ENCODE measurements around the gene WDR33.

The WDR33 gene

GRCh38 chr2:127700527-127701192 is 110.3 kb downstream of the WDR33 start:
- peaks cover 28 to 30% of the 10 kb centered on the region in 2 experiments for H3K4me1 ChIP-seq (ENCODE audit: control insufficient read depth in 1 of 2, insufficient read depth in 1 of 2, low read depth in 1 of 2, low read length in 1 of 2)
- TF ChIP-seq, protein P1, sequence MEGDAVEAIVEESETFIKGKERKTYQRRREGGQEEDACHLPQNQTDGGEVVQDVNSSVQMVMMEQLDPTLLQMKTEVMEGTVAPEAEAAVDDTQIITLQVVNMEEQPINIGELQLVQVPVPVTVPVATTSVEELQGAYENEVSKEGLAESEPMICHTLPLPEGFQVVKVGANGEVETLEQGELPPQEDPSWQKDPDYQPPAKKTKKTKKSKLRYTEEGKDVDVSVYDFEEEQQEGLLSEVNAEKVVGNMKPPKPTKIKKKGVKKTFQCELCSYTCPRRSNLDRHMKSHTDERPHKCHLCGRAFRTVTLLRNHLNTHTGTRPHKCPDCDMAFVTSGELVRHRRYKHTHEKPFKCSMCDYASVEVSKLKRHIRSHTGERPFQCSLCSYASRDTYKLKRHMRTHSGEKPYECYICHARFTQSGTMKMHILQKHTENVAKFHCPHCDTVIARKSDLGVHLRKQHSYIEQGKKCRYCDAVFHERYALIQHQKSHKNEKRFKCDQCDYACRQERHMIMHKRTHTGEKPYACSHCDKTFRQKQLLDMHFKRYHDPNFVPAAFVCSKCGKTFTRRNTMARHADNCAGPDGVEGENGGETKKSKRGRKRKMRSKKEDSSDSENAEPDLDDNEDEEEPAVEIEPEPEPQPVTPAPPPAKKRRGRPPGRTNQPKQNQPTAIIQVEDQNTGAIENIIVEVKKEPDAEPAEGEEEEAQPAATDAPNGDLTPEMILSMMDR (IDR thresholded peaks at IDR 0.05): no peak
- H3K27ac ChIP-seq: peak overlapping the region; percentile 97
- H3K36me3 ChIP-seq: peaks cover 6% of the 10 kb centered on the region
- H3K4me3 ChIP-seq (ENCODE audit: low read depth in 1 of 2, low read length in 1 of 2): peak overlapping the region; percentile 61 to 84
- H3K9me3 ChIP-seq: no peaks in the 10 kb centered on the region
- H3K27me3 ChIP-seq: peaks cover 4% of the 10 kb centered on the region

DNA sequence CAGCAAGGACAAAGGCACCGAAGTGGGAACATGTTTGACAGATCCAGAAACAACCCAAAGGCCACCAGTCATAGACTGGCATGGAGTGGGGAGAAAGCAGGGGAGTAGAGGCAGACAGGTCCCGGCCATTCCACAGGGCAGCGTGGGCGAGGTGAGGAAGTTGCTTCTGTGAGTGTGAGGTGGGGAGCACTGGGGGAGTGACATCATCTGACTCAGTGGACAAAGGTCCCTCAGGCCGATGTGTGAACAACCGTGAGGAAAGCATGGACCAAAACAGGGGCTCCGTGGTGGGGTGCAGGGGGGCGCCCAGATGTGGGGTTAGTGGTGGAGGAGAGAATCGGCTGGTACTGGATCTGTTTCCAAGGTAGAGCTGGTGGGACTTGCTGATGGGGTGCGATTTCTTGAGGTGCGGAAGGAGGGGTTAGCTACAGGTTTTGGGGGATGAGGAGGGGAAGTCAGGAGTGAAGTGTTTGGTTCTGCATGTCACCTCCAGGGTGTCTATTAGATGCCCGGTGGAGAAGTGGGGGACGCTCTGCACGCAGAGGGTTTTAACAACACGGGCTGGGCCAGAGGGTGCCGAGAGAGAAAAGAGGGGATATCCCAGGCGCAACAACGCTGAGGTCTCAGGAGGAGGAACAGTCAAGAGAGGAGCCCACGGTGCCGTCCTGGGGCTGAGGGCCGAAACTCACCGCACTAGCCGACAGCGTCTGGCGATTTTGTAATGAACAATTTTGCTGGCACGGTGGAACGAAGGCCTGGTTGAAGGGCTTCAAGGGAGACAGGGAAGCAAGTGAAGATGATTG is 112.2 kb downstream of the WDR33 start:
- no peak overlapping the region for H3K4me3 ChIP-seq (ENCODE audit: low read depth in 1 of 2, low read length in 1 of 2)
- peaks cover 23 to 28% of the 10 kb centered on the region in 2 experiments for H3K4me1 ChIP-seq (ENCODE audit: control insufficient read depth in 1 of 2, insufficient read depth in 1 of 2, low read depth in 1 of 2, low read length in 1 of 2)
- H3K27ac ChIP-seq: no peak overlapping the region

GRCh38 chr2:127697482-127698180 is 113.3 kb downstream of the WDR33 start:
- peaks cover 12% of the 10 kb centered on the region for H3K27me3 ChIP-seq
- H3K27ac ChIP-seq: no peak overlapping the region
- H3K36me3 ChIP-seq: no peaks in the 10 kb centered on the region
- no peaks in the 10 kb centered on the region for H3K9me3 ChIP-seq
- no peak overlapping the region for H3K4me3 ChIP-seq (ENCODE audit: low read depth in 1 of 2, low read length in 1 of 2)
- TF ChIP-seq, protein P1 (IDR thresholded peaks at IDR 0.05): no peak
- H3K4me1 ChIP-seq (ENCODE audit: control insufficient read depth in 1 of 2, insufficient read depth in 1 of 2, low read depth in 1 of 2, low read length in 1 of 2): peaks cover 12 to 19% of the 10 kb centered on the region in 2 experiments

More for the DNA sequence above, 112.2 kb downstream of the WDR33 start:
- Histone ChIP-seq H3K27me3 (peaks cover 12% of the 10 kb centered on the region), H3K9me3 (no peaks in the 10 kb centered on the region), H3K36me3 (no peaks in the 10 kb centered on the region)
- TF ChIP-seq, protein P1 (IDR thresholded peaks at IDR 0.05): no peak

DNA sequence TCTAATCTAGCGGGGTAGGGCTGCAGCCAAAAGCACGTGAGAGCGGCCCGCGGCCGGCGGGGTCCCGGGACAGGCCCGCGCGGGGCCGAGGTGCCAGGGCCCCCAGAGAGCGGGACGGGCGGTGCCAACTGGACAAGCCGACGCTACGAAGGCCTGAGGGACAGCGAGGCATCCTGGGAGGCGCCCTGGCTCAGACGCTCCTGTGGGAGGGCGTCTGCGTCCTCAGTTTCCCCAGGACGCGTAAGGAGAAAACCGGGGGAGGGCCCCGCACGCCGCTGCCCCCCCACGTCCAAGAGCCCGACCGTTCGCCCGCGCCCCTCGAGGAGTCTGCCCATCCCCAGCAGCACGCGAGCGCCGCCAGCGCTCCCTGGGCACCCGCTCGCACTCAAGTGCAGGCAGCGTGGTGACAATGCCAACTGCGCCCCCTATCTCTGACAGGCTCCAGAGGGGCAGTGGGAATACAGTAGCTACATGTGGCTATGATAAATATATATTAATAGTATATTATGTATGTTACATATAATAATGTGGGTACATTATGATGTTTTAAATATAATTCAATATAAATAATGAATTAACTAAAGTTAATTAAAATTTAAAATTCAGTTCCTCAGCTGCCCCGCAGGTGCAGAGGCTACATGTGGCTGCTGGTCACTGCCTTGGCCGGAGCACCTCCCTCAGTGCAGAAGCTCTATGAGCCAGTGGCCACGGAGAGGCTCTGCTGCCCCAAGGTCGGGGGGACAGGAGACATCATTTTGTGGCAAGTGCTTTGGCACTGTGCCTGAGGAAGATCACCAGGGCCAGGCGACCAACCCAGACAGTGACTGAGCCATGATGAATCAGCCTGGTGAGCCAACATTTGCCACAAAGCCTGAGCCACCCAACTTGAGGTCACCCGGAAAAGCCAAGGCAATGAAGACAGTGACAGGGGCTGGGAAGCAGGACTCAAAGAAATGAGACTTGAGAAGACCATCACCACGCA is 115.2 kb downstream of the WDR33 start:
- Histone ChIP-seq H3K4me1 (ENCODE audit: control insufficient read depth in 1 of 2, insufficient read depth in 1 of 2, low read depth in 1 of 2, low read length in 1 of 2) (peaks cover 5 to 10% of the 10 kb centered on the region in 2 experiments), H3K36me3 (no peaks in the 10 kb centered on the region), H3K4me3 (ENCODE audit: low read depth in 1 of 2, low read length in 1 of 2) (no peak overlapping the region), H3K27ac (no peak overlapping the region), H3K9me3 (peaks cover under 1% of the 10 kb centered on the region), H3K27me3 (peaks cover 12% of the 10 kb centered on the region)
- TF ChIP-seq, protein P1 (IDR thresholded peaks at IDR 0.05): no peak

DNA sequence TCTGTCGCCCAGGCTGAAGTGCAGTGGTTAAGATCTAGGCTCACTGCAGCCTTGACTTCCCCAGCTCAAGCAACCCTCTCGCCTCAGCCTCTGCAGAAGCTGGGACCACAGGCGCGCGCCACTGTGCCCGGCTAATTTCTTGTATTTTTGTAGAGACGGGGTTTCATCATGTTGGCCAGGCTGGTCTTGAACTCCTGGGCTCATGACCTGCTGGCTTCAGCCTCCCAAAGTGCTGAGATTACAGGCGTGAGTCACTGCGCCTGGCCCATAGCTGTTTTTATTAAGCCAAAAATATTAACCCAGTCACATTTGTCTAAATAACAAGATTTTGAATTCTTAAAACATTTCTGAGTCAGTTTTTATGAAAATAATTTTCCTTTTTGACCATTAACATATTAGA is 116.0 kb downstream of the WDR33 start:
- TF ChIP-seq, protein P1 (IDR thresholded peaks at IDR 0.05): no peak
- Histone ChIP-seq H3K36me3 (no peaks in the 10 kb centered on the region), H3K4me1 (ENCODE audit: control insufficient read depth in 1 of 2, insufficient read depth in 1 of 2, low read depth in 1 of 2, low read length in 1 of 2) (peaks cover 0 to 5% of the 10 kb centered on the region in 2 experiments), H3K27ac (no peak overlapping the region), H3K27me3 (peaks cover 12% of the 10 kb centered on the region), H3K4me3 (ENCODE audit: low read depth in 1 of 2, low read length in 1 of 2) (no peak overlapping the region), H3K9me3 (peaks cover 8% of the 10 kb centered on the region)
